Activated CD8-positive, alpha-beta memory T cell treated with anti-CD3 and anti-CD28 coated beads for 1 hour (primary cell): Measurements from ENCODE around the gene EFCC1.
"Not testable (repeated sequence)": the region's sequence is repeated elsewhere in the genome, so short reads cannot be mapped to it uniquely, and the experiment has no call there.

Source experiments
- DNase-seq, 2 donors: peaks; one replicate each; pipeline ENCODE4 v3.0.0-alpha.2; 2020; ENCODE audit warnings: low read depth in 1 of 2; ENCODE audit errors: extremely low read depth in 1 of 2

EFCC1 gene

GRCh38 chr3:129069313-129070085 lies 68.4 kb downstream of the EFCC1 start:
- DNase-seq, result not testable (repeated sequence)

- DNase-seq, result no peak
Observed at GRCh38 chr3:129070086-129070885, 69.2 kb downstream of the EFCC1 start.

- DNase-seq, result no peak
Observed at GRCh38 chr3:129077222-129077621, 76.1 kb downstream of the EFCC1 start.

- DNase-seq, result no peak
Observed at GRCh38 chr3:129078510-129078909, 77.4 kb downstream of the EFCC1 start.

- DNase-seq, result no peak
Observed at GRCh38 chr3:129081503-129081902, 80.4 kb downstream of the EFCC1 start.

GRCh38 chr3:129082026-129082425 lies 80.9 kb downstream of the EFCC1 start:
- DNase-seq, result no peak

GRCh38 chr3:129084501-129084900 lies 83.4 kb downstream of the EFCC1 start:
- DNase-seq, result no peak

GRCh38 chr3:129085165-129085715 lies 84.1 kb downstream of the EFCC1 start:
- no peak for DNase-seq

- no peak for DNase-seq
Observed at GRCh38 chr3:129085818-129086217, 84.7 kb downstream of the EFCC1 start.

GRCh38 chr3:129087138-129087702 lies 86.1 kb downstream of the EFCC1 start:
- no peak for DNase-seq

- not testable (repeated sequence) for DNase-seq
Observed at GRCh38 chr3:129087904-129088303, 86.8 kb downstream of the EFCC1 start.

GRCh38 chr3:129088312-129088711 lies 87.2 kb downstream of the EFCC1 start:
- not testable (repeated sequence) for DNase-seq
